ENCODE results near the gene PPP2R2D.

PPP2R2D gene

GRCh38 chr10:131900350-131901152 lies at the start of gene PPP2R2D:
Gene PPP2R2D (plus strand): TSS chr10:131901008. CDS start chr10:131901149, 141 bp downstream.
- DNase-seq, result peak; percentile 53 to 97 (median 90)

- no peak for DNase-seq
Observed at GRCh38 chr10:131851346-131851745, 49.5 kb upstream of the PPP2R2D start.

GRCh38 chr10:131852176-131852822 lies 48.5 kb upstream of the PPP2R2D start:
- DNase-seq, result no peak

- no peak for DNase-seq
Observed at GRCh38 chr10:131852823-131853609, 47.8 kb upstream of the PPP2R2D start.

- DNase-seq, result no peak
Observed at GRCh38 chr10:131853610-131853964, 47.2 kb upstream of the PPP2R2D start.

- DNase-seq, result no peak
Observed at GRCh38 chr10:131854579-131855335, 46.1 kb upstream of the PPP2R2D start.

GRCh38 chr10:131855461-131856401 lies 45.1 kb upstream of the PPP2R2D start:
- DNase-seq, result no peak

GRCh38 chr10:131856441-131857094 lies 44.2 kb upstream of the PPP2R2D start:
- DNase-seq, result no peak

- no peak for DNase-seq
Observed at GRCh38 chr10:131857156-131858117, 43.4 kb upstream of the PPP2R2D start.

- no peak for DNase-seq
Observed at GRCh38 chr10:131858118-131858515, 42.7 kb upstream of the PPP2R2D start.

GRCh38 chr10:131858583-131859340 lies 42.0 kb upstream of the PPP2R2D start:
- DNase-seq, result no peak

- DNase-seq, result no peak
Observed at GRCh38 chr10:131859341-131860020, 41.3 kb upstream of the PPP2R2D start.

GRCh38 chr10:131860311-131860710 lies 40.5 kb upstream of the PPP2R2D start:
- DNase-seq, result no peak

- no peak for DNase-seq
Observed at GRCh38 chr10:131860806-131861440, 39.9 kb upstream of the PPP2R2D start.

- DNase-seq, result peak in 3 of 51 donors; percentile 3 to 38 (median 13)
Observed at GRCh38 chr10:131862548-131862947, 38.3 kb upstream of the PPP2R2D start.

GRCh38 chr10:131865223-131865917 lies 35.4 kb upstream of the PPP2R2D start:
- no peak for DNase-seq
